ENCODE results near the gene ASIP.
A peak's percentile ranks its signal among the peaks of the same experiment; 100 is the strongest.
"Not testable (repeated sequence)": the region's sequence is repeated elsewhere in the genome, so short reads cannot be mapped to it uniquely, and the experiment has no call there.

Gene ASIP

DNA sequence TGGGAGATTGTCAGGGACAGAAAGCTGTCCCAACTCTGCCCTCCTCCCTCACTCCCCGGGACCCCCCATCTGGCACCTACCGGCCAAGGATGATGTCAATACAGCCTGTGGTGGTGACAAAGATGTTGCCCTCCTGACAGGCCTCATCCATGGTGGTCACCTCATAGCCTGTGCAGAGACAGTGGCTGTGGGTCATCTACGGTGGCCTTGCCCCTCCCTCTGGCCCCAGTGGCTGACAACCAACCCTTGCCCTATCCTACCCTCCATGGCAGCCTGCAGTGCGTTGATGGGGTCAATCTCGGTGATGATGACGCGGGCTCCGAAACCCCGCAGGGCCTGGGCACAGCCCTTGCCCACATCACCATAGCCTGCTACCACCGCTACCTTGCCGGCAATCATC, 49.2 kb downstream of the ASIP start:
- DNase-seq = no peak

DNA sequence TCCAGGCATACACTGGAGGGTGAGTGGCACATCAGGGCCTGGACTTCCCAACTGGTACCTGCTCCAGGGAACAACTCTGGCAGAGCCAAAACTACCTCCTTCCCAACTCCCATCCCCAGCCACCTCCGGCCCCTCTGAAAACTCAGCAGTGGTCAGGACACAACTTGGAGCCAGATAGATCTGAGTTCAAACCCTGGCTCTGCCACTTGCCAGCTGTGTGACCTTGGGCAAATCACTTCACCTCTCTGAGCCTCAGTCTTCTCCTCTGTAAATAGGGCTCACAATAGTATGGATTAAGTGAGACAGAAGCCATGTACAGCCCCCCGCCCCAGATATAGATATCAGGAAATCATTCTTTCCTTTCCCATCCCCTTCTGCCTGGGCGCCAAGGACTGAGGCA, 51.3 kb downstream of the ASIP start:
- no peak for DNase-seq

DNA sequence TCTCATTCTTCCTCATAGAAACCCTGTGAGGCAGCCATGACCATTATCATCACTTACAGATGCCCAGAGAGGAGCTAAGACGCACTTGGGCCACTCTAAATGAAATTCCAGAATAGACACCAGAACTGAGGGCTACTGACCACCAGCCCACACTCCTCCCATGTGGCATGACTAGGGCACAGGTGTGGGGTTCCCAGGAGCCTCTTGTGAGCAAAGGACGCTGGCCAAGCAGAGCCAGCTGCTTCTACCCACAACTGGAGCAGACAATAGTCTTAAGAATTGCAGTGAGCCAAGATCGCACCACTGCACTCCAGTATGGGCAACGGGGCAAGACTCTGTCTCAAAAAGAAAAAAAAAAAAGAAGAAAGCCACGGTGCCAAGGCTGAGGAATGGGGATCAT, 51.9 kb downstream of the ASIP start:
- no peak for DNase-seq

DNA sequence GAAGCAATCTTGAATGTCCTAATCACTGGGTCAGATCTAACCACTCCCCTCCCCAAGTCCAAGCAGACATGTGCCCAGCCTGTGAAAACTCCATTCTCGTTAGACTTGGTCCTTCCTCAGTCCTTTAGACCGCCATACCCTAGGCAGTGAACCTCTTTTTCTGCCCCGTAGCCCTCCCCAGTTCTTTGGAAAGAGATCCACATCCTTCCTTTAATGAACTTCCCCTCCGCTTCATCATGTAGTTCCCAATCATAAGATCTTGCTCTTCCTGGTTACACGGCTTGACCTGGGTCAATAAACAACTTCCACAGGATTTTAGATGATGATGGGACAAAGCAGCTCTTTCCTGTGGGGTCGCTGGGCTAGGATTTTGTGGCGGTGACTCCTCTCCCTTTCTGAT, 52.4 kb downstream of the ASIP start:
- no peak for DNase-seq

DNA sequence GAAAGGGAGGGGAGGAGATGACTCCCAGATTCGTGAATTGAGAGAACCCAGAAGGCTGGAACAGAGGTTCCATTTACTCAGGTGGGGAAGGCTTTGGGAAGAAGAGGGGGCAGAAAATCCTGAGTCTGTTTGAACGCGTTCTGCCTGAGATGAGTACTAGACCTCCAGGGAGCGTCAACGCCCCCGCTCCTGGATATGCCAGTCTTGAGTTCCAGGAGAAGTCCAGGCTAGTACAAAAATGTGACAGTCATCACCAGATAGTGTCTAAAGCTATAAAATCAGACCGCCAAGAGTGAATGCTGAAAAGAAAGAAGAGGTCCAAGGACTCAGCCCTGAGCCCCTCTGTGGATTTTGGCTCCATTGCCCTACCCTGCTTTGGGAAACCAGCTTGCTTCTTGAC, 53.3 kb downstream of the ASIP start:
- no peak for DNase-seq

DNA sequence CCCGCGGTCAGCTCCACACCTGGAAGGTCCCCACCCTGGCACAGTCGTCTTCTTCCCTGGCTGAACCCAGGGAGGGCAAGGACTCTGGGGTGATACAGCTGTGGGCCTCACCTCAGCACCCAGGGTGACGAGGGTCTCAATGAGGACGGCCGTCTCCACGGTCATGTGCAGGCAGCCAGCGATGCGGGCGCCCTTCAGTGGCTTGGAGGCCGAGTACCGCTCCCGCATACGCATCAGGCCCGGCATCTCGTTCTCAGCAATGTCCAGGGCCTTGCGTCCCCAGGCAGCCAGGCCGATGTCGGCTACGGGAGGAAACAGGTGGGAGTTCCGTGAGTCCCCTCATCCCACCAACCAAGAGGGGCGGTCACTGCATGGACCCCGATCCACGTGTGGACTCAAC, 54.1 kb downstream of the ASIP start:
- no peak for DNase-seq

DNA sequence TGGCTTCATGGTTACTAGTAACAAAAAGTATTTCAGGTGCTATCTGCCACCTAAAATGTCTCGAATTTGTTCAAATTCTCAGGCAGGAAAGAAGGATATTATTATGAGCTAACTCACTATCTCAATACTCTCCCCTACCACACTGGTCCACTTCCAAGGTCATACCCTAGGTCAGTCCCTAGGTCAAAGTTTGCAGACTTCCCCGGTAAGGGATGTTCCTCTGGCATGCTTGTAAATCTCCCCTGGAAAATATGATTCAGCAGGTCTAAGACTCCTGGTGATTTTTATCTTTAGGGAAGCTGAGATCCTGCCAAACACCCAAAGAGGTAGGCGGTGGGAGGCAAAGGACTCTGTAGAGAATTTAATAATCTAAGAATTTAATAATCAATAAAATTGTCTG, 55.2 kb downstream of the ASIP start:
- DNase-seq = no peak

DNA sequence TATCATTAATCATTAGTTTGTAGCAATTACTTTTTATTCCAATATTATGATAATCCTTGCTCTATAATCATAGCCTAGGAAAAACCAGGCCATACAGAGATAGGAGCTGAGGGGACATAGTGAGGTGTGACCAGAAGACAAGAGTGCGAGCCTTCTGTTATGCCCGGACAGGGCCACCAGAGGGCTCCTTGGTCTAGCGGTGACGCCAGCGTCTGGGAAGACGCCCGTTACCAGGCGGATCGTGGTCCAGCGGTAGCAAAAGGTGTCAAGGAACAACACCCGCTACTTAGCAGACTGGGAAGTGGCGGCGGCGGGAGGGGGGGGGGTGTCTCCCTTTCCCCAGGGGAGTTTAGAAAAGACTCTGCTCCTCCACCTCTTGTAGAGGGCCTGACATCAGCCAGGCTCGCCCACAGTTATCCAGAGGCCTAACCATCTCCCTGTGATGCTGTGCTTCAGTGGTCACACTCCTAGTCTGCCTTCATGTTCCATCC, 57.1 kb downstream of the ASIP start:
- not testable (repeated sequence) for DNase-seq

DNA sequence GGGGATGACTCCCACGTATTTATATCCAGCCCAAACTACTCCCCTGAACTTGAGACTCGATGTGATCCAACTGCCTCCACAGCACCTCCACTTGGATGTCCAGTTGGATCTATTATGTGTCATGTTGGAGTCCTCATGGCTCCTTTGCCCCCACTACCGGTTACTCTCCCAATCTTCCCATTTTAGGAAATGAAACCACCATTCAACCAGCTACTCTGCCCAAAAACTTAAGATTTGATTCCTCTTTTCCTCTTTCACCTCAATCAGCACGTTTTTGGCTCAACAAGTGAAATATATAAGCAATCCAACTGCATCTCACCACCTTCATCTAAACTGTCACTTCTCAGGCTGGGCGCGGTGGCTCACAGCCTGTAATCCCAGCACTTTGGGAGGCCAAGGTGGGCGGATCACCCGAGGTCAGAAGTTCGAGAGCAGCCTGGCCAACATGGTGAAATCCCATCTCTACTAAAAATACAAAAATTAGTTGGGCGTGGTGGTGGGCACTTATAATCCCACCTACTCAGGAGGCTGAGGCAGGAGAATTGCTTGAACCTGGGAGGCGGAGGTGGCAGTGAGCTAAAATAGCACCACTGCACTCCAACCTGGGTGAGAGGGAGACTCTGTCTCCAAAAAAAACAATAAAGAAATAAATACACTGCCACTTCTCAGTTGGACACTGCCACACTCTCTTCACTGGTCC, 58.5 kb downstream of the ASIP start:
- no peak for DNase-seq

DNA sequence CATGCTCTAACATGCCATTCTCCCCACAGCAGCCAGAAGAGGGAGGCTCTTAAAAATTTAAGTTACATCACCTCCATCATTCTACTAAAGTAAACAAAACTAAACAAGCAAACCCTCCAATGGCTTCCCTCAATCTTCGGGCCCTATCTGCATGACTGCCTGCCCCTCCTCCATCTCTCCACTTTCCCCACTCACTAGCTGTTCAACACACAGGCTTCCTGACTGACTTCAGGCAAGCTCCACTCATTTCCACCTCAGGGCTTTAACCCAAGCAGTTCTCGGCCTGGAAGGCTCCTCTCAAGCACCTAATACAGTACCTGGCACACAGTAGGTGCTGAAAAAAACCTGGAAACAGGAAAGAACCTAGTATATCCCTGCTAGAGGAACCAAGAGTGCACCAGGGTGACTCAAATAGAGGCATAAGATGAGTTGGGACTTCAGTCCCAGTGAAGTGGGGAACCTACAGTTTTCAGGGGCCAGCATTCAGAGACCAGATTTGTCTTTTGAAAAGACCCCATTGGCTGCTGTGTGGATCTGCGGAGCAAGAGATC, 59.1 kb downstream of the ASIP start:
- no peak for DNase-seq

DNA sequence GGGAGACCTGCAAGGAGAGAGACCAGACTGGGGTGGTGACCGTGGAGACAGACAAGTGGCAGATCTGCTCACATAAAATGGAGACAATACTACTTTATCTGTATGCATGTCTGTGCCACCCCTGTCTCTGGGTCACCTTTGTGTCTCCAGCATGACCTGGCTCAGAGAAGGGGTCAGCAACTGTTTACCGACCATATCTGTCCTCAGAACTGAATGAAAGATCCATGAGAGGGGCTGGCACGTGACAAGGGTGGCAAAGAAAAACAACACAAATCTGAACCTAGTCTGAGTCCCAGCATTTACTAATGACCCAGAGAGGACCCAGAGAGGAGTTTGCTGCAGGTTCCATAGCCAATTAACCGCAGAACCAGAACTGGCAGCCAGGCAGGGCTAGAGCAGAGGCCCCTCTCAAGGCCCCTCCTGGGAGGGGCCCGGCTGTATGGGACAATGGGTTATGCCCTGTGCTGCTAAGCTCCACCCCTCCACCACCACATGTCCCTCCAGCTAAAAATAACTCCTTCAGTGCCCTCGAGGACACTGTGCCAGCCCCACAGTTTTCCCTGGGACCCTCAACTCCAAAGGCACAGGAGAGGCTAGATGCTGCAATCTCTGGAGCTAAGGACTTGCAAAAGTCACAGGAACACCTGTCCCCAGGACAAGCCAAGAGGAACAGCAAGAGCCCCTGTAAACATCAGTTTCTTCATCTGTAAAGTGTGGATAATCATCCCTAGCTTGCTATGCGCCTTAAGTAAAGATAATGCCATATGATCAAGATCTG, 59.8 kb downstream of the ASIP start:
- DNase-seq = no peak

DNA sequence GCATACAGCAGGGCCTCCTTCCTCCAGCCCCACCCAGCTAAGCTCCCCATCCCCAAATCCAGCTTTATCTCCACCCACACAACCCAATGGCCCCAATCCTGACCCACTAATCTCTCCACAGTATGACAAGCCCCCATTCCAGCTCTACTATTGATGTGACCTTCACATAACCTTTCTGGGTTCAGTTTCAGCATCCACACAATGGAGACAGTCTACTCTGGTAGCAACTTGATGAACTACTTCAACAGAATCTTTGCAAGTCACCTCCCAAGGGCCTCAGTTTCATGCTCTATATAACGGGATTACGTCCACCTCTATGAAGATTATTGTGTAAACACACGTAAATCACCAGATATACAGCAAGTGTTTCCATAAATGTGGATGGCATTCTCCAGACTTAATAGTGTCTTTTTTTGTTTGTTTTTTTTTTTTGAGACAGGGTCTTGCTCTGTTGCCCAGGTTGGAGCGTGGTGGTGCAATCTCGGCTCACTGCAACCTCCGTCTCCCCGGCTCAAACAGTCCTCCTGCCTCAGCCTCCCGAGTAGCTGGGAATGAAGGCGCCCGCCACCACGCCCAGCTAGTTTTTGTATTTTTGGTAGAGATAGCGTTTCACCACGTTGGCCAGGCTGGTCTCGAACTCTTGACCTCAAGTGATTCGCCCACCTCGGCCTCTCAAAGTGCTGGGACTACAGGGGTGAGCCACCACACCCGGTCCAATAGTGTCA, 60.5 kb downstream of the ASIP start:
- no peak for DNase-seq

DNA sequence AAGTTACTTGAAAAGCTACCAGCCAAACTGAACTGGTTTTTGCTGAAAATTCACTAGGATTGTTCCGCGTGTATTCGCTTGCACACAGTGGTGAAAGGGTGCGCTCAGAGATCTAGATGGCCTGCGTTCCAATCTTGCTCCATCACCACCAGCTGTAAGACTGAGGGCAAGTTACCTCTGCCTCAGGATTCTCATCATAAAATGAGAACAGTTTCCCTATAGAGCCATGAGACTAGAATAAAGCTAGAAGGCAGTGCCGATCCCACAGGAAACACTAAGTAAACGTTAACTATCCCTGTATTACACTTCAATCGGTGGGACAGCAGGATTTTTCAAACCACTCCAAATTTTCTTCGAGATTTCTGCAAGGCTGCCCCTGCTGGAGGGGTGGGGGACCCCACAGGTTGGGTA, 61.1 kb downstream of the ASIP start:
- peak; percentile 65 for DNase-seq

DNA sequence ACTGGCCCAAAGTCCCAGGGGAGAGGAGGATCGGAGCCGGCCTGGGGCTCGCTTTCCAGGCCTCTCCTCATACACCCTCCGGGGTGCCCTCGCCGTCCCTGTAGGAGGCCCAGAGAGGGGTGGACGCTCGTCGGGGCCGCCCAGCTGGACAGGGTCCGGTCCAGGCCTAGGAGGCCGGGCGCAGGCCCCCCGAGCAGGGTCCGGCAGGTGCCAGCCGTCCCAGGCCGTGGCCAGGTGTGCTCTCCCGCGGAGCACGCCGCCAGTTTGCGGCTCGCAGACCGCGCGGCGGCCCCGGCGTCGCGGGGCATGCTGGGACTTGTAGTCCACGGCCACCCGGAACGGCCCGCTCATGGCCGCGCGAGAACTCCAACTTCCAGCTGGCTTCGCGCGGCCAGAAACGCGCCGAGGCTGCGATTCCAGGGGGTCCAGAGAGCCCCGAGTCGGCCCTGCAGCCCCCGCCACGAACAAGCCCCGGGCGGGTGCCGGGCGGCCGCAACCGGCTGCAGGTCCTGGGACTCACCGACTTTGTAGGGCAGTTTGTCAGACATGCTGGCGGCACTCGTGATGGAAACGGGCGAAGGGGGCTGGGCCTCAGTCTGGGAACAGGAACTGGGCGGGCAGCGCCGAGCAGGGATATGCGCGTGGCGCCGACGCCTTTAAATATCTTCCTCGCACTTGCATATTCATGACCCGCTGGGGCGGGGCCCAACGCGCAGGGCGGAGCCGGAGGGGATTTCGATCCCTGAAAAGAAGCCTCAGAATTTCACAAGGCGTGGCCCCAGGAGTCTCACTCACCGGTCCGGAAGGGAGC, 61.7 kb downstream of the ASIP start, which contains the start of gene AHCY:
Gene AHCY, minus strand, starts transcription at position 633 of the 811 bp plus-strand sequence. Its CDS starts 85 bp downstream, at position 548.
- peak; percentile 98 for DNase-seq

DNA sequence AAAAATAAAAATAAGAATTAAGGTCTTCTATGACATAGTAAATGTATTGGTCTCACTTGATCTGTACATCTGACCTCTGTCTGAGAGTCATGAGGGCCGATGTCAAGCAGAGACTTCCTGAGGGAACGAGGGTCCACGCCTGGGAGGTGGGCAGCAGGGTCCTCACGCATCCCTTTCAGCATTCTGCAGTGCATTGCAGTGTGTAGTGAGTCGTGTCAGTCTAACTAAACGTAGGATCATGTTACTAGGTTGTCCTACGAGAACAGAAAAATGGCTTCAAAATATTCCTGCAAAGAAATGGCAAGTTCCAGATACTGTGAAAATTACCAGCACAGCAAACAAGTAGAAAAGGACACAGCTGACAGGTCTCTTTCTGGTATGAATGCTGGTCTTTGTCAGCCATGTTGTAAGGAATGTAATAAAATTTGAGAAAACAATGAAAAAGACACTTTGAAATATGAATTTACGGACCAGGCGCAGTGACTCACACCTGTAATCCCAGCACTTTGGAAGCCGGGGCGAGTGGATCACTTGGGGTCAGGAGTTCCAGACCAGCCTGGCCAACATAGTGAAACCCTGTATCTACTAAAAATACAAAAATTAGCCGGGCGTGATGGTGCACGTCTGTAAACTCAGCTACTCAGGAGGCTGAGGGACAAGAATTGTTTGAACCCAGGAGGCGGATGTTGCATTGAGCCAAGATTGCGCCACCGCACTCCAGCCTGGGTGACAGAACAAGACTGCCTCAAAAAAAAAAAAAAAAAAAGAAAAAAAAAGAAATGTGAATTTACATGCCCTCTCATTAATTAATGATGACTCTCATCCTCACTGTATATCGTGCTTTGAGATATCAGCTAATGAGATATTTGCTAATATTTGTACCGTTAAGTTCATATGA, 64.4 kb downstream of the ASIP start:
- DNase-seq = no peak

DNA sequence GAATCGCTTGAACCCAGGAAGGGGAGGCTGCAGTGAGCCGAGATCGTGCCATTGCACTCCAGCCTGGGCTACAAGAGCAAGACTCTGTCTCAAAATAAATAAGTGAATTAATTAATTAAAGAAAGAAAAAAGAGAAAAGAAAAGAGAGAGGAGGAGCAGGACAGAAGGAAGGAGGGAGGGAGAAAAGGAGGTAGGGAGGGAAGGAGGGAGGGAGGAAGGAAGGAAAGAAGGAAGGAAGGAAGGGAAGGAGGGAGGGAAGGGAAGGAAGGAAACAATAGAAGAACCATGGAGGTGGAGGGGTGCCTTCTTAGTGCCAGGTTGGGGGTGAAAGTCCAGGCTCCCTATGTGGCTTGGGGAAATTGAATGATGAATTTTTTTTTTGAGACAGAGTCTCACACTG, 68.5 kb downstream of the ASIP start:
- no peak for DNase-seq

DNA sequence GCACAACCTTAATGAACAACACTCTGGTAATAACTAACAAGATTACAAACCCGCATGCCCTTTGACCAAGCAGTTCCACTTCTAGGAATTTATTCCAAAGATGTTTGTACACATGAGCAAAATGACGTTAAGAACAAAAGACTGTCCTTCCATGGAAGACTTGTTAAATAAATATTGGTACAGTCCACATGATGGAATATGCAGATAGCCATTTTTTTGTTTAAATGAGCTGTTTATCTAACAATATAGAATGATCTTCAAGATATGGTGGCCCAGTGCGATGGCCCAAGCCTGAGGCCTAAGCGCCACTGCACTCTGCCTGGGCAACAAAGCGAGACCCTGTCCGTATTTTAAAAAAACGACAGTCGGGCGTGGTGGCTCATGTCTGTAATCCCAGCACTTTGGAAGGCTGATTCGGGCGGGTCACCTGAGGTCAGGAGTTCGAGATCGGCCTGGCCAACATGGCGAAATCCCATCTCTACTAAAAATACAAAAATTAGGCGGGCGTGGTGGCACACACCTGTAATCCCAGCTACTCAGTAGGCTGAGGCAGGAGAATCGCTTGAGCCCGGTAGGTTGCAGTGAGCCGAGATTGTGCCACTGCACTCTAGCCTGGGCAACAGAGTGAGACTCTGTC, 69.4 kb downstream of the ASIP start:
- DNase-seq = no peak

DNA sequence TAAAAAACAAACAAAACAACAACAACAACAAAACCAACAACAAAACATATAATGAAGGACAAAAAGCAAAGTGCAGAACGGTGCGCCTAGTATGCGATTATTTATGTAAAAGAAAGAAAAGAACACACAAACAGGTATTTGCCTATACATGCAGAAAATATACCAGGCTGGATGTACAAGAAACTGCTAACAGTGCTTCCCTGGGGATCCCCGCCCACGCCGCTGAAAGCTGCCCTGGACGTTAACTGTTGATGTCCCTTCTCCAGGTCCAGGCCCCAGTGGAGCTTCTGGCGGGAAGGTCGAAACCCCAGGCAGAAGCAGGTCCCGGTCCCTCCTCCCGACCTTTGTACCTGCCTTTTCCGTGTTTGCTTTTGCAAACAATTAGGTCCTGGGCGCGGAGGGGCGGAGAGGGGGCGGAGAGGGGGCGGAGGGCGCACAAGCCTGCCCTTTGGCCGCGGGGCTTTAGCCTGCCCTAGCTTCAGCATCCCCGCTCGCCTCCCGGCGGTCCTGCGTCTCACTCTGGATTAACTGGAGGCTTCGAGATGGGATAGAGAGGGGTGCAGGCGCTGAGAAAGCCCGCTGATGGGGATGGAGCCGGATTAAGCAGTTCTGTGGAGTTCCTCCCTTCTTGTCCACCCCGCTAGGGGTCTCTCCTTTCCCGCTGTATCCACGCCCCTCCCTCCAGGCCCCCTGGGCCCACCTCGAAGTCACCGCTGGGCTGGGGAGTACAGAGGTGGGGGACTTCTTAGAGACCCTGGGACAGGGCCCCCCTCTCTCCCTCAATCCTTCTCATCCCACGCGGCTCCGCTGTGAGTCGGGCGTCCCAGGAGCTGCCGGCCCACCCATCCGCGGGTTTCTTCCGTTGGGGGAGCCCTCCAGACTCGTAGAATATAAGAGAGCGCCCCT, 70.1 kb downstream of the ASIP start:
- DNase-seq = no peak

DNA sequence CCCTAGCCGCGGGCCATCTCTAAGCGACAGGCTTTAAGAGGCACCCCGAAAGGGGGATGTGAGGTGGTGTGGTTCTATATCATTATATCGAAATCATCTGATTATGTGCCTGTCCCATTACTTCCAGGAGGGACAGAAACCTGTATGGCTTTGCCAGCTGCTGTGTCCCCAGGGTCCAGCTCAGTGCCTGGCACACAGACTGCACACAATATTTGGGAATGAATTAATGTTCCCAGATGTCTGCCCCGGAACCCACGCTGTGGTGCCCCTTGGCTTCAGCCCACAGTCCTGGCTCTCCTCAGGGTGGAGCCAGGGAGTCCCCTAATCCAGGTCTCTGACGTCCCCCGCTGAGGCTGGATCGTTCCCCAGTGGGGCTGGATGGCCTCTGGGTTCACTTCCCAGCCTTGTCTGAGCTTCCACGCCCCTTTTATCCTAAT, 70.8 kb downstream of the ASIP start:
- no peak for DNase-seq

All from activated CD8-positive, alpha-beta memory T cell treated with anti-CD3 and anti-CD28 coated beads for 24 hours (primary cell).